SK-N-SH (cell line): ENCODE results near the gene TNRC6C. TPM values are rescaled to one million over a fixed set of nuclear protein-coding genes. Genes with fewer than 3 reads are reported as not detected.

Source experiments
- CTCF ChIA-PET: fragments of 300-600, 350-600 bp; formaldehyde crosslinking; extraction: SDS; loops from one replicate; lab custom pipeline; 2021; lab: Yijun Ruan, JAX
- POLR2A ChIA-PET: fragments of 350-600 bp; sonication (Branson Sonifier 250); formaldehyde crosslinking; extraction: SDS; loops from one replicate; lab custom pipeline; 2020; ENCODE audit warnings: antibody characterized with exemption, inconsistent platforms; lab: Yijun Ruan, JAX
- DNase-seq: peaks from one replicate; pipeline ENCODE4 v3.0.0; 2012
- H2AFZ ChIP-seq: fragments of 200-600 bp; sonication (generic); 2 replicates; pipeline ENCODE4 v1.8.1; 2016; ENCODE audit warnings: antibody characterized with exemption, mild to moderate bottlenecking, low read depth
- H3F3A ChIP-seq: fragments of 200-600 bp; sonication (generic); replicated peaks from 2 replicates; pipeline ENCODE3; 2016; ENCODE audit warnings: antibody characterized with exemption, mild to moderate bottlenecking; ENCODE audit not compliant: insufficient read depth
- H3K27ac ChIP-seq, 2 experiments: fragments of 200-500 bp in 1 of 2; fragments of 200-600 bp in 1 of 2; sonication (Bioruptor generic) in 1 of 2; sonication (generic), shearing (Covaris generic) in 1 of 2; 2 replicates each; pipeline versions ENCODE4 v1.5.1 to v1.6.1; 2014 to 2016; ENCODE audit warnings: low read depth in 2 of 2, inconsistent platforms in 1 of 2, low read length in 1 of 2, mild to moderate bottlenecking in 1 of 2, mixed read lengths in 1 of 2
- H3K27me3 ChIP-seq: fragments of 200-600 bp; sonication (generic), shearing (Covaris generic); 2 replicates; pipeline ENCODE4 v1.6.1; 2016; ENCODE audit warnings: mixed run types; ENCODE audit not compliant: insufficient read depth
- H3K36me3 ChIP-seq, 2 experiments: fragments of 200-500 bp in 1 of 2; fragments of 200-600 bp in 1 of 2; sonication (Bioruptor generic) in 1 of 2; sonication (generic) in 1 of 2; replicated peaks in 1 of 2; 2 replicates each; pipeline versions ENCODE3 to v1.5.1; 2014 to 2016; ENCODE audit warnings: low read length in 1 of 2, mild to moderate bottlenecking in 1 of 2; ENCODE audit not compliant: insufficient read depth in 2 of 2, control insufficient read depth in 1 of 2
- H3K4me1 ChIP-seq, 2 experiments: fragments of 200-500 bp in 1 of 2; fragments of 200-600 bp in 1 of 2; sonication (Bioruptor generic) in 1 of 2; sonication (generic), shearing (Covaris generic) in 1 of 2; 2 replicates each; pipeline versions ENCODE4 v1.5.1 to v1.6.1; 2014 to 2016; ENCODE audit warnings: low read depth in 1 of 2, low read length in 1 of 2, mixed run types in 1 of 2; ENCODE audit not compliant: insufficient read depth in 2 of 2, control insufficient read depth in 1 of 2
- H3K4me2 ChIP-seq: fragments of 200-600 bp; sonication (generic), shearing (Covaris generic); 2 replicates; pipeline ENCODE4 v1.6.1; 2017; ENCODE audit warnings: mixed run types
- H3K4me3 ChIP-seq, 2 experiments: fragments of 200-500 bp in 1 of 2; fragments of 200-600 bp in 1 of 2; sonication (Bioruptor generic) in 1 of 2; sonication (generic), shearing (Covaris generic) in 1 of 2; 2 replicates each; pipeline versions ENCODE4 v1.5.1 to v1.8.1; 2014 to 2016; ENCODE audit warnings: low read depth in 2 of 2, inconsistent platforms in 1 of 2, low read length in 1 of 2, mild to moderate bottlenecking in 1 of 2, mixed read lengths in 1 of 2, moderate library complexity in 1 of 2
- H3K79me2 ChIP-seq: fragments of 200-600 bp; sonication (generic); 2 replicates; pipeline ENCODE4 v1.8.1; 2017; ENCODE audit warnings: mild to moderate bottlenecking; ENCODE audit not compliant: insufficient read depth
- H3K9ac ChIP-seq: fragments of 200-600 bp; sonication (generic); 2 replicates; pipeline ENCODE4 v1.6.1; 2017; ENCODE audit warnings: mixed run types
- H3K9me2 ChIP-seq: fragments of 200-600 bp; sonication (generic); 2 replicates; pipeline ENCODE4 v1.6.1; 2017; ENCODE audit warnings: mixed run types
- H3K9me3 ChIP-seq: fragments of 200-600 bp; sonication (generic); 2 replicates; pipeline ENCODE4 v1.6.1; 2017; ENCODE audit warnings: mixed run types, mild to moderate bottlenecking, moderate library complexity
- H4K20me1 ChIP-seq: fragments of 200-600 bp; sonication (generic); 2 replicates; pipeline ENCODE4 v1.6.1; 2017; ENCODE audit warnings: mild to moderate bottlenecking, mixed run types; ENCODE audit not compliant: insufficient read depth
- CHD2 ChIP-seq: fragments of 150-350 bp; IDR thresholded peaks from 2 replicates; pipeline ENCODE4 v1.6.1; 2018; ENCODE audit warnings: low read length; ENCODE audit not compliant: partially characterized antibody
- CTCF ChIP-seq: fragments of 200-600 bp; sonication (generic); IDR thresholded peaks from 2 replicates; pipeline ENCODE4 v1.6.1; 2017; ENCODE audit warnings: antibody characterized with exemption, mild to moderate bottlenecking, moderate library complexity
- EZH2phosphoT487 ChIP-seq: fragments of 200-600 bp; sonication (generic); IDR thresholded peaks from 2 replicates; pipeline ENCODE4 v1.6.1; 2017; ENCODE audit warnings: low read depth, mixed run types, mild to moderate bottlenecking, antibody characterized with exemption, moderate library complexity, borderline replicate concordance
- FOSL2 ChIP-seq: IDR thresholded peaks from 2 replicates; pipeline ENCODE4 v1.4.0; 2012; ENCODE audit warnings: low read depth, mild to moderate bottlenecking, moderate library complexity, borderline replicate concordance
- GABPA ChIP-seq: IDR thresholded peaks from 2 replicates; pipeline ENCODE4 v1.4.0; 2012; ENCODE audit warnings: low read depth, mild to moderate bottlenecking
- NFIC ChIP-seq: IDR thresholded peaks from 2 replicates; pipeline ENCODE4 v1.4.0; 2012; ENCODE audit warnings: borderline replicate concordance
- POLR2AphosphoS5 ChIP-seq: IDR thresholded peaks from 2 replicates; pipeline ENCODE4 v1.6.1; 2012; ENCODE audit warnings: low read depth, low read length
- RAD21 ChIP-seq: IDR thresholded peaks from 2 replicates; pipeline ENCODE4 v1.6.1; 2012; ENCODE audit warnings: mild to moderate bottlenecking, low read length
- RFX5 ChIP-seq: IDR thresholded peaks from 2 replicates; pipeline ENCODE4 v1.6.1; 2012; ENCODE audit warnings: mild to moderate bottlenecking, improper control_type of control experiment, low read length
- SMC3 ChIP-seq: IDR thresholded peaks from 2 replicates; pipeline ENCODE4 v1.6.1; 2012; ENCODE audit warnings: low read depth, low read length, improper control_type of control experiment
- USF1 ChIP-seq: IDR thresholded peaks from 2 replicates; pipeline ENCODE4 v1.4.0; 2012; ENCODE audit warnings: low read depth, borderline replicate concordance
- YY1 ChIP-seq: IDR thresholded peaks from 2 replicates; pipeline ENCODE4 v1.4.0; 2012; ENCODE audit warnings: low read depth, mild to moderate bottlenecking
- WGBS: methylation state at CpG from one replicate; pipeline ENCODE4 v1.1.6; 2017; ENCODE audit warnings: low lambda C conversion rate; 5-methylcytosine and 5-hydroxymethylcytosine counted together
- polyA plus RNA-seq, 3 experiments: library from polyadenylated mRNA; depleted of rRNA; stranded (reverse); fragments of >200 nt; gene quantifications; 2 replicates each; pipeline ENCODE4 v1.2.3, GENCODE V29; 2012

The TNRC6C gene
- polyA plus RNA-seq, 1 of the 3 experiments (the other 2 are of a cell fraction): 2.2 TPM

GRCh38 chr17:78012428-78012827 is 53.9 kb downstream of the TNRC6C start:
- WGBS: 94% methylated on average over 1 of the region's 1 CpG
- Histone ChIP-seq H3K4me3 (no peak overlapping the region), H3K9me3 (no peaks in the 10 kb centered on the region), H3F3A (no peaks in the 10 kb centered on the region), H3K4me1 (peaks cover 0 to 13% of the 10 kb centered on the region in 2 experiments; a peak in 2 of 4 replicates), H4K20me1 (no peaks in the 10 kb centered on the region), H3K36me3 (peaks cover 14 to 36% of the 10 kb centered on the region in 2 experiments), H2AFZ (no peak overlapping the region), H3K9me2 (no peaks in the 10 kb centered on the region), H3K79me2 (no peaks in the 10 kb centered on the region), H3K4me2 (no peak overlapping the region), H3K27ac (no peak overlapping the region), H3K9ac (no peak overlapping the region), H3K27me3 (no peaks in the 10 kb centered on the region)
- POLR2A ChIA-PET: interaction anchor here (1.7 to 2.1 kb wide), 2 partner anchors 54 to 470 kb away, joined by 9 to 11 read pairs; partner anchors contain the start of gene TNRC6C
- TF ChIP-seq USF1 (no peak), NFIC (no peak), POLR2AphosphoS5 (no peak), EZH2phosphoT487 (no peak), FOSL2 (no peak)
- DNase-seq: no peak
- CTCF ChIA-PET: interaction anchor here (0.8 to 11.1 kb wide), 30 partner anchors 9 to 612 kb away, joined by 3 to 246 read pairs (median 8); partner anchors contain the start of gene TNRC6C

GRCh38 chr17:78013683-78014467 is 55.4 kb downstream of the TNRC6C start:
- no peaks in the 10 kb centered on the region for H3K9me3 ChIP-seq
- H3K27me3 ChIP-seq: no peaks in the 10 kb centered on the region
- 53% methylated on average over 4 of the region's 4 CpGs for WGBS
- H3K4me3 ChIP-seq: no peak overlapping the region
- peak; percentile 71 for DNase-seq
- H4K20me1 ChIP-seq: no peaks in the 10 kb centered on the region
- TF ChIP-seq RFX5 (peak; percentile 30; the same call in 1 of the 2 replicates), YY1 (no peak), GABPA (peak; percentile 18; the same call in 1 of the 2 replicates), CTCF (peak; percentile 99), SMC3 (peak; percentile 95), RAD21 (peak; percentile 97), POLR2AphosphoS5 (no peak), CHD2 (peak; percentile 48)
- H3K36me3 ChIP-seq: peaks cover 10 to 27% of the 10 kb centered on the region in 2 experiments
- ChIA-PET CTCF (interaction anchor here (0.6 to 11.1 kb wide), 123 partner anchors 10 to 682 kb away, joined by 3 to 246 read pairs (median 5); partner anchors contain the start of gene TNRC6C), POLR2A (interaction anchor here (0.6 to 2.1 kb wide), 3 partner anchors 55 to 471 kb away, joined by 6 to 11 read pairs (median 9); partner anchors contain the start of gene TNRC6C)
- H3K4me2 ChIP-seq: no peak overlapping the region
- H3F3A ChIP-seq: no peaks in the 10 kb centered on the region
- no peaks in the 10 kb centered on the region for H3K79me2 ChIP-seq
- H2AFZ ChIP-seq: no peak overlapping the region
- no peaks in the 10 kb centered on the region for H3K9me2 ChIP-seq
- peak overlapping the region in 1 of 2 experiments; percentile 50; a peak in 2 of 4 replicates for H3K27ac ChIP-seq
- peaks cover 0 to 8% of the 10 kb centered on the region in 2 experiments; a peak in 1 of 4 replicates for H3K4me1 ChIP-seq
- H3K9ac ChIP-seq: no peak overlapping the region
